Measurements from ENCODE around the gene PRPH.
"Not testable (repeated sequence)": the region's sequence is repeated elsewhere in the genome, so short reads cannot be mapped to it uniquely, and the experiment has no call there.

PRPH gene

GRCh38 chr12:49295082-49295936, at the start of gene PRPH:
Gene PRPH, plus strand, starts transcription at chr12:49295147. Its CDS starts 54 bp downstream, at chr12:49295201.
- DNase-seq, result no peak

GRCh38 chr12:49251357-49251756, 43.6 kb upstream of the PRPH start:
- no peak for DNase-seq

GRCh38 chr12:49253033-49253623, 41.8 kb upstream of the PRPH start:
- no peak for DNase-seq

GRCh38 chr12:49255456-49255855, 39.5 kb upstream of the PRPH start:
- not testable (repeated sequence) for DNase-seq

GRCh38 chr12:49255857-49256637, 38.9 kb upstream of the PRPH start:
- no peak for DNase-seq

- DNase-seq, result not testable (repeated sequence)
Observed at GRCh38 chr12:49257508-49258184, 37.3 kb upstream of the PRPH start.

- no peak for DNase-seq
Observed at GRCh38 chr12:49259452-49259851, 35.5 kb upstream of the PRPH start.

- DNase-seq, result peak in 1 of 2 experiments; percentile 25
Observed at GRCh38 chr12:49260166-49260565, 34.8 kb upstream of the PRPH start.

GRCh38 chr12:49260571-49261363, 34.2 kb upstream of the PRPH start:
- no peak for DNase-seq

GRCh38 chr12:49261721-49262120, 33.2 kb upstream of the PRPH start:
- no peak for DNase-seq

GRCh38 chr12:49263400-49263763, 31.6 kb upstream of the PRPH start:
- no peak for DNase-seq

GRCh38 chr12:49264466-49264872, 30.5 kb upstream of the PRPH start:
- DNase-seq, result peak; percentile 46 to 51

- peak; percentile 90 to 92 for DNase-seq
Observed at GRCh38 chr12:49264873-49265792, 29.8 kb upstream of the PRPH start, which contains the start of gene TUBA1C. Gene TUBA1C, plus strand, starts transcription at chr12:49265082. Its CDS starts 100 bp downstream, at chr12:49265182.

GRCh38 chr12:49269191-49269590, 25.8 kb upstream of the PRPH start:
- not testable (repeated sequence) for DNase-seq

- DNase-seq, result no peak
Observed at GRCh38 chr12:49272790-49273725, 21.9 kb upstream of the PRPH start.

GRCh38 chr12:49273726-49274395, 21.1 kb upstream of the PRPH start:
- no peak for DNase-seq

GRCh38 chr12:49274396-49275069, 20.4 kb upstream of the PRPH start:
- no peak for DNase-seq
